Body of pancreas (tissue), 4 donors: ENCODE measurements around the gene PLEK2.

Source experiments
- POLR2A ChIP-seq, 3 donors: fragments of 450-650 bp; IDR thresholded peaks; one replicate each; pipeline ENCODE4 v1.6.1; 2016; ENCODE audit warnings: antibody characterized with exemption in 3 of 3, mild to moderate bottlenecking in 2 of 3
- TF ChIP-seq, protein P1 (sequence below), 7 experiments: fragments of 450-650 bp in 4 of 7; fragments of 200-600 bp in 3 of 7; sonication (generic) in 3 of 7; IDR thresholded peaks; one replicate each; pipeline ENCODE4 v1.5.1; 2016 to 2019; ENCODE audit warnings: antibody characterized with exemption in 7 of 7

DNA sequence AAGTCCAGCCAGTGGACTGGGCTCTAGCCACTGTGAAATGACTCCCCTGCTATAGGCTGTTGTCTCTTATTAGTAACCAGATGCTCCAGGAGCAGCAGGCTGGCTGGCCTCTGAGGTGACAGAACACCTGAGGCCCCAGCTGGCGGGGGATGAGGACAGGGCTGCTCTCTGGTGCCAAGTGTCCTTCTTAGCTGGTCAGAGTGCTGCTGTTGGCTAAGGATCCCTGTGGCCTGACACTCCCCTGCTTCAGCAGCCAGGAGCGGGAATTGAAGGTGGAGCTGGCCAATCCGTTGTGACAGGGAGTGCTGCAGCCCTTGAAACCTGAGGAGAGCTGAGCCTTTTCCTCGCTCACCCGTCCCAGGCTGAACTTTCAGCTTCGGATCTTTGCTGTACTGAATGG is 45.8 kb upstream of the PLEK2 start:
- TF ChIP-seq POLR2A (IDR thresholded peaks at IDR 0.05): no peak
- TF ChIP-seq, protein P1, sequence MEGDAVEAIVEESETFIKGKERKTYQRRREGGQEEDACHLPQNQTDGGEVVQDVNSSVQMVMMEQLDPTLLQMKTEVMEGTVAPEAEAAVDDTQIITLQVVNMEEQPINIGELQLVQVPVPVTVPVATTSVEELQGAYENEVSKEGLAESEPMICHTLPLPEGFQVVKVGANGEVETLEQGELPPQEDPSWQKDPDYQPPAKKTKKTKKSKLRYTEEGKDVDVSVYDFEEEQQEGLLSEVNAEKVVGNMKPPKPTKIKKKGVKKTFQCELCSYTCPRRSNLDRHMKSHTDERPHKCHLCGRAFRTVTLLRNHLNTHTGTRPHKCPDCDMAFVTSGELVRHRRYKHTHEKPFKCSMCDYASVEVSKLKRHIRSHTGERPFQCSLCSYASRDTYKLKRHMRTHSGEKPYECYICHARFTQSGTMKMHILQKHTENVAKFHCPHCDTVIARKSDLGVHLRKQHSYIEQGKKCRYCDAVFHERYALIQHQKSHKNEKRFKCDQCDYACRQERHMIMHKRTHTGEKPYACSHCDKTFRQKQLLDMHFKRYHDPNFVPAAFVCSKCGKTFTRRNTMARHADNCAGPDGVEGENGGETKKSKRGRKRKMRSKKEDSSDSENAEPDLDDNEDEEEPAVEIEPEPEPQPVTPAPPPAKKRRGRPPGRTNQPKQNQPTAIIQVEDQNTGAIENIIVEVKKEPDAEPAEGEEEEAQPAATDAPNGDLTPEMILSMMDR (IDR thresholded peaks at IDR 0.05): peak in 1 of 7 experiments; percentile 19
